ENCODE results near the gene CLASP2. TPM values are rescaled to one million over a fixed set of nuclear protein-coding genes. Genes with fewer than 3 reads are reported as not detected.

The CLASP2 gene
- total RNA-seq, 1 experiment from 2014 or later: 36.5 TPM

GRCh38 chr3:33521736-33522135 lies 196.3 kb downstream of the CLASP2 start:
- H3K4me1 ChIP-seq (replicated peaks; ENCODE audit: insufficient read depth): no peaks in the 10 kb centered on the region
- POLR2A ChIA-PET (ENCODE audit: unreplicated experiment): no interaction called here
- H2AFZ ChIP-seq: no peak overlapping the region
- no peak overlapping the region for H3K4me2 ChIP-seq
- H3F3A ChIP-seq (ENCODE audit: insufficient read depth, low read depth): no peaks in the 10 kb centered on the region
- intact Hi-C loops (cut with micrococcal nuclease; ENCODE audit: unreplicated experiment): no loop called here
- CTCF ChIA-PET: no interaction called here
- H3K9me3 ChIP-seq (ENCODE audit: insufficient read depth, low read depth): no peaks in the 10 kb centered on the region
- no TSS peak for BruUV-seq (replicated peaks)
- TF ChIP-seq CTCF (conservative IDR thresholded peaks at IDR 0.05) (no peak), EZH2 (IDR thresholded peaks at IDR 0.05; ENCODE audit: low read depth) (no peak)
- H3K36me3 ChIP-seq (ENCODE audit: low read depth): no peaks in the 10 kb centered on the region
- H3K27me3 ChIP-seq (ENCODE audit: insufficient read depth, low read depth): no peaks in the 10 kb centered on the region
- H4K20me1 ChIP-seq (ENCODE audit: insufficient read depth): no peaks in the 10 kb centered on the region
- no peaks in the 10 kb centered on the region for H3K79me2 ChIP-seq (ENCODE audit: low read depth)
- no peaks in the 10 kb centered on the region for H3K9me2 ChIP-seq (ENCODE audit: insufficient read depth)
- no peak overlapping the region for H3K27ac ChIP-seq
- H3K4me3 ChIP-seq: no peak overlapping the region
- DNase-seq: no peak

GRCh38 chr3:33513262-33513863 lies 204.7 kb downstream of the CLASP2 start:
- CTCF ChIA-PET: no interaction called here
- Histone ChIP-seq H3K4me2 (no peak overlapping the region), H2AFZ (no peak overlapping the region), H3K79me2 (ENCODE audit: low read depth) (no peaks in the 10 kb centered on the region), H4K20me1 (ENCODE audit: insufficient read depth) (no peaks in the 10 kb centered on the region), H3K9me3 (ENCODE audit: insufficient read depth, low read depth) (no peaks in the 10 kb centered on the region), H3F3A (ENCODE audit: insufficient read depth, low read depth) (no peaks in the 10 kb centered on the region), H3K4me1 (replicated peaks; ENCODE audit: insufficient read depth) (no peaks in the 10 kb centered on the region), H3K27me3 (ENCODE audit: insufficient read depth, low read depth) (no peaks in the 10 kb centered on the region), H3K4me3 (no peak overlapping the region), H3K9me2 (ENCODE audit: insufficient read depth) (no peaks in the 10 kb centered on the region), H3K27ac (no peak overlapping the region), H3K36me3 (ENCODE audit: low read depth) (no peaks in the 10 kb centered on the region)
- intact Hi-C loops (cut with micrococcal nuclease; ENCODE audit: unreplicated experiment): no loop called here
- no peak for DNase-seq
- TF ChIP-seq EZH2 (IDR thresholded peaks at IDR 0.05; ENCODE audit: low read depth) (no peak), CTCF (conservative IDR thresholded peaks at IDR 0.05) (no peak)
- POLR2A ChIA-PET (ENCODE audit: unreplicated experiment): no interaction called here
- BruUV-seq (replicated peaks): no TSS peak

GRCh38 chr3:33505027-33505426 lies 213.0 kb downstream of the CLASP2 start:
- no peak for DNase-seq
- H3K9me3 ChIP-seq (ENCODE audit: insufficient read depth, low read depth): no peaks in the 10 kb centered on the region
- H3K4me3 ChIP-seq: no peak overlapping the region
- no peaks in the 10 kb centered on the region for H3K4me1 ChIP-seq (replicated peaks; ENCODE audit: insufficient read depth)
- no peak overlapping the region for H3K27ac ChIP-seq
- no peaks in the 10 kb centered on the region for H3K36me3 ChIP-seq (ENCODE audit: low read depth)
- intact Hi-C loops (cut with micrococcal nuclease; ENCODE audit: unreplicated experiment): no loop called here
- TF ChIP-seq CTCF (conservative IDR thresholded peaks at IDR 0.05): no peak
- TF ChIP-seq EZH2 (IDR thresholded peaks at IDR 0.05; ENCODE audit: low read depth): no peak
- ChIA-PET POLR2A (ENCODE audit: unreplicated experiment) (no interaction called here), CTCF (no interaction called here)
- no peaks in the 10 kb centered on the region for H3K27me3 ChIP-seq (ENCODE audit: insufficient read depth, low read depth)
- H3K79me2 ChIP-seq (ENCODE audit: low read depth): no peaks in the 10 kb centered on the region
- no peak overlapping the region for H2AFZ ChIP-seq
- no peaks in the 10 kb centered on the region for H3F3A ChIP-seq (ENCODE audit: insufficient read depth, low read depth)
- BruUV-seq (replicated peaks): no TSS peak
- H3K4me2 ChIP-seq: no peak overlapping the region
- no peaks in the 10 kb centered on the region for H4K20me1 ChIP-seq (ENCODE audit: insufficient read depth)
- no peaks in the 10 kb centered on the region for H3K9me2 ChIP-seq (ENCODE audit: insufficient read depth)
